Neuronal stem cell (in vitro differentiated cells): ENCODE measurements around the gene VENTX.

Experiments
- DNase-seq: peaks from one replicate; pipeline ENCODE4 v3.0.0-alpha.2; 2013; ENCODE audit warnings: low spot score
- H2AFZ ChIP-seq: one replicate; pipeline ENCODE4 v1.6.1; 2013; ENCODE audit warnings: mild to moderate bottlenecking, low read length, inconsistent platforms
- H2AK5ac ChIP-seq: 2 replicates; pipeline ENCODE4 v1.6.1; 2013; ENCODE audit warnings: low read depth, mild to moderate bottlenecking, inconsistent platforms, low read length, moderate library complexity, mixed read lengths
- H2BK120ac ChIP-seq: 2 replicates; pipeline ENCODE4 v1.6.1; 2013; ENCODE audit warnings: low read depth, mild to moderate bottlenecking, inconsistent platforms, low read length, moderate library complexity, mixed read lengths
- H2BK12ac ChIP-seq: one replicate; pipeline ENCODE4 v1.6.1; 2013; ENCODE audit warnings: low read length, inconsistent platforms
- H2BK15ac ChIP-seq: 2 replicates; pipeline ENCODE4 v1.6.1; 2013; ENCODE audit warnings: mild to moderate bottlenecking, low read length, inconsistent platforms, mixed read lengths
- H2BK5ac ChIP-seq: one replicate; pipeline ENCODE4 v1.6.1; 2013; ENCODE audit warnings: inconsistent platforms, mild to moderate bottlenecking, low read length, moderate library complexity
- H3K14ac ChIP-seq: one replicate; pipeline ENCODE4 v1.6.1; 2013; ENCODE audit warnings: low read length, inconsistent platforms
- H3K18ac ChIP-seq: 2 replicates; pipeline ENCODE4 v1.6.1; 2013; ENCODE audit warnings: low read length, inconsistent platforms
- H3K23ac ChIP-seq: 2 replicates; pipeline ENCODE4 v1.6.1; 2013; ENCODE audit warnings: low read depth, mild to moderate bottlenecking, mixed read lengths, low read length, inconsistent platforms; ENCODE audit not compliant: poor library complexity
- H3K27ac ChIP-seq: replicated peaks from 3 replicates; pipeline ENCODE4 v1.5.1; 2013; ENCODE audit warnings: low read length, inconsistent platforms
- H3K27me3 ChIP-seq, 3 experiments: 2 replicates each; pipeline ENCODE4 v1.6.1; 2013; ENCODE audit warnings: low read length in 3 of 3, mild to moderate bottlenecking in 2 of 3, inconsistent platforms in 1 of 3, low read depth in 1 of 3, mixed read lengths in 1 of 3, moderate library complexity in 1 of 3; ENCODE audit not compliant: control insufficient read depth in 3 of 3, insufficient read depth in 3 of 3
- H3K36me3 ChIP-seq, 2 donors: replicated peaks in 1 of 2; 2 replicates each; pipeline ENCODE4 v1.6.1; 2013; ENCODE audit warnings: low read length in 2 of 2; ENCODE audit not compliant: control insufficient read depth in 2 of 2, insufficient read depth in 2 of 2
- H3K4ac ChIP-seq: 2 replicates; pipeline ENCODE4 v1.6.1; 2013; ENCODE audit warnings: inconsistent platforms, mild to moderate bottlenecking, low read length, moderate library complexity
- H3K4me1 ChIP-seq, 2 donors: 1 replicate in 1 of 2; 2 replicates in 1 of 2; pipeline ENCODE4 v1.6.1; 2013; ENCODE audit warnings: low read length in 2 of 2, low read depth in 1 of 2; ENCODE audit not compliant: control insufficient read depth in 2 of 2, insufficient read depth in 1 of 2
- H3K4me2 ChIP-seq: one replicate; pipeline ENCODE4 v1.6.1; 2013; ENCODE audit warnings: mild to moderate bottlenecking, low read length, inconsistent platforms; ENCODE audit not compliant: insufficient read depth, poor library complexity, severe bottlenecking
- H3K4me3 ChIP-seq, 2 donors: 2 replicates each; pipeline ENCODE4 v1.5.1; 2013; ENCODE audit warnings: low read length in 2 of 2, mild to moderate bottlenecking in 2 of 2, inconsistent platforms in 1 of 2, moderate library complexity in 1 of 2
- H3K79me1 ChIP-seq: one replicate; pipeline ENCODE4 v1.6.1; 2013; ENCODE audit warnings: low read depth, mild to moderate bottlenecking, inconsistent platforms, low read length, moderate library complexity
- H3K9ac ChIP-seq: one replicate; pipeline ENCODE4 v1.6.1; 2013; ENCODE audit warnings: mild to moderate bottlenecking, low read depth, low read length, inconsistent platforms; ENCODE audit not compliant: poor library complexity
- H3K9me3 ChIP-seq, 2 donors: replicated peaks in 1 of 2; 2 replicates each; pipeline versions ENCODE3 to v1.6.1; 2013; ENCODE audit warnings: low read length in 2 of 2, mild to moderate bottlenecking in 2 of 2, inconsistent platforms in 1 of 2, low read depth in 1 of 2, mixed read lengths in 1 of 2, moderate library complexity in 1 of 2; ENCODE audit not compliant: control insufficient read depth in 2 of 2, insufficient read depth in 1 of 2
- H4K8ac ChIP-seq: one replicate; pipeline ENCODE4 v1.6.1; 2013; ENCODE audit warnings: low read depth, mild to moderate bottlenecking, inconsistent platforms, low read length, moderate library complexity
- H4K91ac ChIP-seq: one replicate; pipeline ENCODE4 v1.6.1; 2013; ENCODE audit warnings: low read length, low read depth, mild to moderate bottlenecking, inconsistent platforms; ENCODE audit not compliant: poor library complexity
- WGBS, 2 donors: extraction: QIAGEN DNeasy Blood & Tissue Kit; methylation state at CpG; one replicate each; pipeline ENCODE4 v1.1.7; 2013; ENCODE audit warnings: missing lambda C conversion rate in 2 of 2, mixed read lengths in 1 of 2; ENCODE audit not compliant: insufficient read length in 2 of 2, insufficient replicate concordance in 1 of 2; ENCODE audit errors: extremely low coverage in 2 of 2; 5-methylcytosine and 5-hydroxymethylcytosine counted together

The VENTX gene

GRCh38 chr10:133212853-133213494 is 24.7 kb upstream of the VENTX start:
- peaks cover 0 to 7% of the 10 kb centered on the region in 2 donors for H3K36me3 ChIP-seq
- H2BK120ac ChIP-seq: no peak overlapping the region
- peak overlapping the region; percentile 68 for H2AK5ac ChIP-seq
- peaks cover 1% of the 10 kb centered on the region for H3K79me1 ChIP-seq
- no peaks in the 10 kb centered on the region for H3K4me1 ChIP-seq
- H3K4me3 ChIP-seq: no peak overlapping the region
- peak overlapping the region; percentile 37 for H3K23ac ChIP-seq
- H3K4me2 ChIP-seq: peak overlapping the region; percentile 11
- no peak overlapping the region for H2AFZ ChIP-seq
- H3K9ac ChIP-seq: peak overlapping the region; percentile 64
- no peak overlapping the region for H4K8ac ChIP-seq
- no CpG with 5 or more reads among the region's 20 CpGs for WGBS, 2 donors
- no peak for DNase-seq
- H3K18ac ChIP-seq: peak overlapping the region; percentile 3
- no peak overlapping the region for H3K4ac ChIP-seq
- H2BK12ac ChIP-seq: peak overlapping the region; percentile 10
- H3K27ac ChIP-seq: no peak overlapping the region
- H2BK5ac ChIP-seq: no peak overlapping the region
- peaks cover 0 to 6% (median 0%) of the 10 kb centered on the region in 3 experiments for H3K27me3 ChIP-seq
- peak overlapping the region; percentile 21 for H3K14ac ChIP-seq
- H2BK15ac ChIP-seq: no peak overlapping the region
- H3K9me3 ChIP-seq: peaks cover 0 to 9% of the 10 kb centered on the region in 2 donors
- no peak overlapping the region for H4K91ac ChIP-seq

GRCh38 chr10:133213641-133214467 is 23.8 kb upstream of the VENTX start:
- H2BK5ac ChIP-seq: no peak overlapping the region
- H3K27me3 ChIP-seq: peaks cover 0 to 9% (median 0%) of the 10 kb centered on the region in 3 experiments
- peak overlapping the region; percentile 63 for H2BK120ac ChIP-seq
- H3K23ac ChIP-seq: peak overlapping the region; percentile 17
- peaks cover 0 to 7% of the 10 kb centered on the region in 2 donors for H3K9me3 ChIP-seq
- H3K4me1 ChIP-seq: no peaks in the 10 kb centered on the region
- peak overlapping the region; percentile 35 for H3K18ac ChIP-seq
- H2BK12ac ChIP-seq: no peak overlapping the region
- H2AK5ac ChIP-seq: peak overlapping the region; percentile 54
- peaks cover 1% of the 10 kb centered on the region for H3K79me1 ChIP-seq
- peak overlapping the region; percentile 94 for H3K14ac ChIP-seq
- peaks cover 0 to 5% of the 10 kb centered on the region in 2 donors for H3K36me3 ChIP-seq
- no CpG with 5 or more reads among the region's 32 CpGs for WGBS, 2 donors
- H3K27ac ChIP-seq: no peak overlapping the region
- no peak overlapping the region for H3K9ac ChIP-seq
- H4K91ac ChIP-seq: no peak overlapping the region
- DNase-seq: no peak
- H4K8ac ChIP-seq: no peak overlapping the region
- H3K4me2 ChIP-seq: no peak overlapping the region
- no peak overlapping the region for H2AFZ ChIP-seq
- H3K4me3 ChIP-seq: no peak overlapping the region
- no peak overlapping the region for H3K4ac ChIP-seq
- no peak overlapping the region for H2BK15ac ChIP-seq

GRCh38 chr10:133214468-133215410 is 22.9 kb upstream of the VENTX start:
- no CpG with 5 or more reads among the region's 28 CpGs for WGBS, 2 donors
- Histone ChIP-seq H3K23ac (peak overlapping the region; percentile 17), H4K8ac (no peak overlapping the region), H3K4ac (no peak overlapping the region), H3K27me3 (peaks cover 0 to 18% (median 5%) of the 10 kb centered on the region in 3 experiments), H3K14ac (peak overlapping the region; percentile 94), H2AK5ac (peak overlapping the region; percentile 54), H3K4me2 (no peak overlapping the region), H2AFZ (no peak overlapping the region), H2BK15ac (no peak overlapping the region), H3K4me3 (no peak overlapping the region), H3K9ac (no peak overlapping the region), H2BK5ac (no peak overlapping the region), H3K18ac (peak overlapping the region; percentile 35), H3K36me3 (peaks cover 0 to 5% of the 10 kb centered on the region in 2 donors), H2BK120ac (peak overlapping the region; percentile 63), H4K91ac (no peak overlapping the region), H3K9me3 (peaks cover 0 to 4% of the 10 kb centered on the region in 2 donors), H3K79me1 (no peaks in the 10 kb centered on the region), H2BK12ac (no peak overlapping the region), H3K4me1 (no peaks in the 10 kb centered on the region), H3K27ac (no peak overlapping the region)
- DNase-seq: no peak
